GM10266 (cell line): ENCODE measurements around the gene JARID2.

Source experiments
- DNase-seq: peaks from one replicate; pipeline ENCODE4 v3.0.0; 2012; ENCODE audit errors: extremely low spot score
- CTCF ChIP-seq: IDR thresholded peaks from 2 replicates; pipeline ENCODE4 v1.5.1; 2012; ENCODE audit warnings: mild to moderate bottlenecking, low read depth; ENCODE audit not compliant: control insufficient read depth, insufficient read depth; ENCODE audit errors: missing control alignments

Gene JARID2

GRCh38 chr6:15521582-15521981, 275.7 kb downstream of the JARID2 start:
- DNase-seq: no peak
- TF ChIP-seq CTCF: no peak

- TF ChIP-seq CTCF: no peak
- no peak for DNase-seq
These were observed 276.2 kb downstream of the JARID2 start for GRCh38 chr6:15522026-15522425.

- no peak for DNase-seq
- no peak for TF ChIP-seq CTCF
These were observed 276.6 kb downstream of the JARID2 start for GRCh38 chr6:15522427-15522826.

DNA sequence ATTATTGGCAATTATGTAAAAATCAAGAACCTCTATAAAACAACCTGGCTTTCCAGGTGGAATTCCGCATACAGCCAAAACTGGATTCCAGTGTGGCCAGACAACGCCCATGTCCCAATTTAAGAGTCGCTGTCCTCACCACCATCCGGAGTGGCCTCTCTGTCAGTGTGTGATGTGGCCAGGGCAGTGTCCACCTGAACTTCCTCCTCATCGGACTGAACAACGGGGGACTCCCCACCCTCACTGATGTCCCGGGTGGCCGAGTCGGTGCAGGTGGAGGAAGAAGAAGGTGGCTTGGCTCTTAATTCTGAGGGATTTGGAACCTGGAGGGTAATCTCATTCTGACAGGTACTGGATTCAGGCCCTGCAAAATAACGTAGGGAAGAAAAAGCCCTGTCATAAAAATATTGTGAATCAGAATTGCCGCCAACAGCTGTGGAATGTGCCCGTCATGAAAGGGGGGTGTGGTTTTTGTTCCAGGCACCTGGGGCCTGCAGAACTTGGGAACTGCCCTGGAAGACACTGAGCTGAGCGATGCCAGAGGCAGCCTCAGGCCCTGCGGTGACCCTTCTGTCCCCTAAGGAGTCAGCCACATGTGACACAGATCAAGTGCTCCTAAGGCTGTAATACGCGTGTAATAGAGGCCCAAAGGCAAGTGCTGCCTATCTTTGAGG, 277.1 kb downstream of the JARID2 start:
- no peak for TF ChIP-seq CTCF
- no peak for DNase-seq

- DNase-seq: no peak
- TF ChIP-seq CTCF: no peak
These were observed 278.1 kb downstream of the JARID2 start for GRCh38 chr6:15523679-15524630.

DNA sequence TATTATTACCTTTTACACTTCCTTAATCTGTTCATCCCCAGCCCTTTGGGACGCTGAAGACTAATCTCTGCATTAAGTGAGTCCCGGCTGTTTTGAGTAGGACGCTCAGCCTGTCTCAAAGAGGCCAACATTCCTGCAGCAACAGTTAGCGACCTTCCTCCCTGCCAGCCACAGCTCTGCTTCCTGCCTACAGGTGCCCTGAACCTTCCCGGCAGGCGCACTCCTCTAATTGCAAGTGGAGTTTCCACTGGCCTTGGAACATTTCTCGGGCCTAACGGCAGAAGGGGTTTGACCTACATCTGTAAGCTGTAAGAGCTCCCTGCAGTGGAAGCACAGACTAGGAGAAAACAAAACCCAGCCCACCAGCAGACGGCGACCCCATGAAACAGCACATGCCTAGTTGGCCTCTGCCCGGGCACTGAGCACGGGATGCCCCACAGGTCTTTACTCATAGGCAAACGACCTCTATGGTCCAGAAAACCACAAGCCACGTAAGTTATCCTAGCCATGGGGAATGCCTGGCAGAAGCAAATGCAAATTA, 279.1 kb downstream of the JARID2 start:
- DNase-seq: no peak

More for the DNA sequence above, 279.1 kb downstream of the JARID2 start:
- no peak for TF ChIP-seq CTCF
